Endothelial cell of umbilical vein (primary cell): ENCODE measurements around the gene A1BG. TPM values are rescaled to one million over a fixed set of nuclear protein-coding genes. Genes with fewer than 3 reads are reported as not detected.

ENCODE experiments used
- BruUV-seq: library from RNA; stranded (reverse); fragments of 400-500 nt; replicated peaks from 2 replicates; lab custom pipeline; 2021; lab: Mats Ljungman, UMichigan
- CTCF ChIA-PET: fragments of 300-600, 350-600 bp; sonication (Branson Sonifier 250); formaldehyde crosslinking; loops from one replicate; lab custom pipeline; 2021; ENCODE audit warnings: antibody characterized with exemption, inconsistent platforms; lab: Charles Lee
- POLR2A ChIA-PET: fragments of 300-600, 350-600 bp; sonication (Branson Sonifier 250); formaldehyde crosslinking; loops from one replicate; lab custom pipeline; 2021; ENCODE audit warnings: antibody characterized with exemption, inconsistent platforms; lab: Charles Lee
- DNase-seq: peaks from one replicate; pipeline ENCODE4 v3.0.0-alpha.2; 2011; ENCODE audit warnings: low read depth, low spot score
- FAIRE-seq: peaks from 2 replicates; lab custom pipeline; 2011; peaks lifted over from hg19 to GRCh38; lab: Jason Lieb, UNC
- H2AFZ ChIP-seq: 2 replicates; pipeline ENCODE4 v1.6.0; 2012; ENCODE audit warnings: low read depth, low read length, control low read depth, inconsistent platforms
- H3K27ac ChIP-seq: 2 replicates; pipeline ENCODE4 v1.5.1; 2011; ENCODE audit warnings: low read depth, mild to moderate bottlenecking, control low read depth, low read length, moderate library complexity; ENCODE audit not compliant: insufficient read depth
- H3K27me3 ChIP-seq, 2 experiments: 2 replicates each; pipeline versions ENCODE4 v1.6.0 to v1.6.1; 2011; ENCODE audit warnings: low read length in 2 of 2, mixed read lengths in 1 of 2; ENCODE audit not compliant: control insufficient read depth in 2 of 2, insufficient read depth in 2 of 2
- H3K36me3 ChIP-seq, 2 experiments: 2 replicates in 1 of 2; 3 replicates in 1 of 2; pipeline ENCODE4 v1.5.1; 2011; ENCODE audit warnings: low read length in 2 of 2, mild to moderate bottlenecking in 1 of 2, moderate library complexity in 1 of 2; ENCODE audit not compliant: control insufficient read depth in 2 of 2, insufficient read depth in 2 of 2; ENCODE audit errors: extremely low read depth in 1 of 2
- H3K4me1 ChIP-seq: 3 replicates; pipeline ENCODE4 v1.5.1; 2011; ENCODE audit warnings: mild to moderate bottlenecking, low read length; ENCODE audit not compliant: control insufficient read depth, insufficient read depth; ENCODE audit errors: extremely low read depth
- H3K4me2 ChIP-seq: 2 replicates; pipeline ENCODE4 v1.6.1; 2011; ENCODE audit warnings: low read length, control low read depth, mixed read lengths; ENCODE audit not compliant: insufficient read depth
- H3K4me3 ChIP-seq, 3 experiments: fragments of 200-600 bp in 1 of 3; sonication (generic), shearing (Covaris generic) in 1 of 3; replicated peaks in 1 of 3; 2 replicates each; pipeline ENCODE4 v1.5.1; 2011 to 2016; ENCODE audit warnings: control low read depth in 3 of 3, low read length in 3 of 3, mild to moderate bottlenecking in 2 of 3, inconsistent platforms in 1 of 3, low read depth in 1 of 3, moderate library complexity in 1 of 3; ENCODE audit not compliant: insufficient read depth in 1 of 3
- H3K79me2 ChIP-seq: 2 replicates; pipeline ENCODE4 v1.6.0; 2012; ENCODE audit warnings: low read length, inconsistent platforms; ENCODE audit not compliant: control insufficient read depth, insufficient read depth
- H3K9ac ChIP-seq: replicated peaks from 2 replicates; pipeline ENCODE3; 2011; ENCODE audit warnings: low read length, control low read depth; ENCODE audit not compliant: insufficient read depth; ENCODE audit errors: extremely low read depth
- H3K9me1 ChIP-seq: replicated peaks from 3 replicates; pipeline ENCODE4 v1.6.0; 2011; ENCODE audit warnings: mild to moderate bottlenecking, low read length; ENCODE audit not compliant: control insufficient read depth, insufficient read depth; ENCODE audit errors: extremely low read depth
- H3K9me3 ChIP-seq: replicated peaks from 2 replicates; pipeline ENCODE4 v1.5.1; 2012; ENCODE audit warnings: low read length, inconsistent platforms; ENCODE audit not compliant: control insufficient read depth, insufficient read depth
- H4K20me1 ChIP-seq: replicated peaks from 2 replicates; pipeline ENCODE3; 2011; ENCODE audit warnings: mild to moderate bottlenecking, low read length; ENCODE audit not compliant: control insufficient read depth, insufficient read depth; ENCODE audit errors: extremely low read depth
- EZH2 ChIP-seq: IDR thresholded peaks from 2 replicates; pipeline ENCODE4 v1.6.1; 2012; ENCODE audit warnings: borderline replicate concordance, low read depth, mild to moderate bottlenecking, moderate library complexity, low read length, inconsistent platforms; ENCODE audit not compliant: severe bottlenecking
- FOS ChIP-seq: IDR thresholded peaks from 2 replicates; pipeline ENCODE4 v1.6.1; 2011; ENCODE audit warnings: mild to moderate bottlenecking, low read length, moderate library complexity, borderline replicate concordance; ENCODE audit not compliant: insufficient read depth
- GATA2 ChIP-seq: IDR thresholded peaks from 2 replicates; pipeline ENCODE4 v1.7.0; 2011; ENCODE audit warnings: low read depth, mild to moderate bottlenecking, moderate library complexity, mixed read lengths, low read length; ENCODE audit not compliant: insufficient read length, insufficient read depth
- JUN ChIP-seq: IDR thresholded peaks from 2 replicates; pipeline ENCODE4 v1.6.1; 2011; ENCODE audit warnings: borderline replicate concordance, low read depth; ENCODE audit not compliant: insufficient read length, insufficient read depth
- MYC ChIP-seq: IDR thresholded peaks from one replicate; pipeline ENCODE4 v1.6.1; 2011; ENCODE audit warnings: mild to moderate bottlenecking, low read depth, low read length
- POLR2A ChIP-seq: IDR thresholded peaks from 2 replicates; pipeline ENCODE4 v1.6.1; 2012; ENCODE audit warnings: low read depth, mild to moderate bottlenecking, control low read depth, low read length
- POLR2AphosphoS5 ChIP-seq: IDR thresholded peaks from 2 replicates; pipeline ENCODE4 v1.6.1; 2012; ENCODE audit warnings: low read depth, mild to moderate bottlenecking, control low read depth, low read length, moderate library complexity; ENCODE audit not compliant: insufficient read depth
- dilution Hi-C: fragments of 300-500 bp; cut with MboI; formaldehyde crosslinking; loops from one replicate; pipeline ENCODE4 v1.15.0; 2019; ENCODE audit warnings: low sequenced_read_pairs; ENCODE audit not compliant: extremely low pct_ligation_motif_present
- intact Hi-C: fragments of 100-400 bp; cut with micrococcal nuclease; formaldehyde crosslinking; loops from one replicate; pipeline ENCODE4 v1.10.0; 2022
- polyA plus RNA-seq, 4 experiments: library from polyadenylated mRNA; depleted of rRNA in 3 of 4; stranded (reverse) in 3 of 4; unstranded in 1 of 4; fragments of >200 nt; gene quantifications; 2 replicates each; pipeline versions ENCODE4 v1.2.1 to v1.2.3, GENCODE V29; 2011 to 2012; ENCODE audit warnings: missing spikeins in 1 of 4
- total RNA-seq: library from RNA; stranded (reverse); gene quantifications from 2 replicates; pipeline ENCODE4 v1.2.3, GENCODE V29; 2021
- TF ChIP-seq, protein P1 (sequence below): IDR thresholded peaks from 2 replicates; pipeline ENCODE4 v1.6.1; 2011; ENCODE audit not compliant: insufficient read depth, insufficient read length
- TF ChIP-seq, protein P2 (sequence below), 2 donors: IDR thresholded peaks; 1 replicate in 1 of 2; 2 replicates in 1 of 2; pipeline ENCODE4 v1.5.1; 2011; ENCODE audit warnings: low read length in 2 of 2, mild to moderate bottlenecking in 2 of 2, moderate library complexity in 2 of 2, control low read depth in 1 of 2, inconsistent platforms in 1 of 2, low read depth in 1 of 2; ENCODE audit not compliant: insufficient read depth in 1 of 2; ENCODE audit errors: extremely low read depth in 1 of 2

Gene A1BG
- total and polyA plus RNA-seq, 2 donors (not counting 3 experiments of a cell fraction or from before 2014, with no cell fraction given), result 2.3 to 3.7 TPM

DNA sequence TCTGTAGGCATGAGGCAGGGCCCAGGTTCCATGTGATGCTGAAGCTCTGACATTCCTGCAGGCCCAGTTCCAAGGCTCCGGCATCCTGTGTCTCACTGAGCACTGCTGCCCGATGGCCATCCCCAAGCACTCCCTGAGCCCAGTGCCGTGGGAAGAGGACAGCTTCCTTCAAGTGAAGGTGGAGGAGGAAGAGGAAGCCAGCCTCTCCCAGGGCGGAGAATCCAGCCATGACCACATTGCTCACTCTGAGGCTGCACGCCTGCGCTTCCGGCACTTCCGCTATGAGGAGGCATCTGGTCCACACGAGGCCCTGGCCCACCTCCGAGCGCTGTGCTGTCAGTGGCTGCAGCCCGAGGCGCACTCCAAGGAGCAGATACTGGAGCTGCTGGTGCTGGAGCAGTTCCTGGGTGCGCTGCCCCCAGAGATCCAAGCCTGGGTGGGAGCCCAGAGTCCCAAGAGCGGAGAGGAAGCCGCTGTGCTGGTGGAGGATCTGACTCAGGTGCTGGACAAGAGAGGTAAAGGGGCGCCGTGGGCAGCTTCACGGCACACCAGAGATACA is 18.5 kb downstream of the A1BG start:
- peaks cover 2% of the 10 kb centered on the region for H3K9me3 ChIP-seq
- no peak overlapping the region for H2AFZ ChIP-seq
- no peaks in the 10 kb centered on the region for H3K4me1 ChIP-seq
- no peak for FAIRE-seq
- H3K36me3 ChIP-seq, result peaks cover 0 to 22% of the 10 kb centered on the region in 2 experiments
- TF ChIP-seq MYC, result no peak
- no peak for TF ChIP-seq FOS
- no peak for TF ChIP-seq GATA2
- TF ChIP-seq POLR2AphosphoS5, result no peak
- no peak for TF ChIP-seq JUN
- TF ChIP-seq, protein P1, sequence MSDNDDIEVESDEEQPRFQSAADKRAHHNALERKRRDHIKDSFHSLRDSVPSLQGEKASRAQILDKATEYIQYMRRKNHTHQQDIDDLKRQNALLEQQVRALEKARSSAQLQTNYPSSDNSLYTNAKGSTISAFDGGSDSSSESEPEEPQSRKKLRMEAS, result no peak
- TF ChIP-seq EZH2, result no peak
- TF ChIP-seq POLR2A, result no peak
- TF ChIP-seq, protein P2, sequence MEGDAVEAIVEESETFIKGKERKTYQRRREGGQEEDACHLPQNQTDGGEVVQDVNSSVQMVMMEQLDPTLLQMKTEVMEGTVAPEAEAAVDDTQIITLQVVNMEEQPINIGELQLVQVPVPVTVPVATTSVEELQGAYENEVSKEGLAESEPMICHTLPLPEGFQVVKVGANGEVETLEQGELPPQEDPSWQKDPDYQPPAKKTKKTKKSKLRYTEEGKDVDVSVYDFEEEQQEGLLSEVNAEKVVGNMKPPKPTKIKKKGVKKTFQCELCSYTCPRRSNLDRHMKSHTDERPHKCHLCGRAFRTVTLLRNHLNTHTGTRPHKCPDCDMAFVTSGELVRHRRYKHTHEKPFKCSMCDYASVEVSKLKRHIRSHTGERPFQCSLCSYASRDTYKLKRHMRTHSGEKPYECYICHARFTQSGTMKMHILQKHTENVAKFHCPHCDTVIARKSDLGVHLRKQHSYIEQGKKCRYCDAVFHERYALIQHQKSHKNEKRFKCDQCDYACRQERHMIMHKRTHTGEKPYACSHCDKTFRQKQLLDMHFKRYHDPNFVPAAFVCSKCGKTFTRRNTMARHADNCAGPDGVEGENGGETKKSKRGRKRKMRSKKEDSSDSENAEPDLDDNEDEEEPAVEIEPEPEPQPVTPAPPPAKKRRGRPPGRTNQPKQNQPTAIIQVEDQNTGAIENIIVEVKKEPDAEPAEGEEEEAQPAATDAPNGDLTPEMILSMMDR (IDR thresholded peaks at IDR 0.05; ENCODE audit: extremely low read depth in 1 of 2, insufficient read depth in 1 of 2, low read depth in 1 of 2, low read length in 2 of 2), result no peak
- POLR2A ChIA-PET, result no interaction called here
- H3K4me2 ChIP-seq, result no peak overlapping the region
- H4K20me1 ChIP-seq, result no peaks in the 10 kb centered on the region
- H3K27me3 ChIP-seq, result no peaks in the 10 kb centered on the region
- intact Hi-C loops, result no loop called here
- H3K79me2 ChIP-seq, result no peaks in the 10 kb centered on the region
- H3K4me3 ChIP-seq, result no peak overlapping the region
- dilution Hi-C loops, result no loop called here
- no peak overlapping the region for H3K27ac ChIP-seq
- no peaks in the 10 kb centered on the region for H3K9me1 ChIP-seq
- H3K9ac ChIP-seq, result no peak overlapping the region
- no TSS peak for BruUV-seq
- CTCF ChIA-PET, result no interaction called here
- no peak for DNase-seq
